Caco-2 (cell line): ENCODE measurements around the gene IL6ST. TPM values are rescaled to one million over a fixed set of nuclear protein-coding genes. Genes with fewer than 3 reads are reported as not detected.

Source experiments
- BruUV-seq: library from RNA; stranded (reverse); fragments of 400-500 nt; replicated peaks from 2 replicates; lab custom pipeline; 2021; lab: Mats Ljungman, UMichigan
- CTCF ChIA-PET: fragments of 300-600 bp; sonication (Branson Sonifier 250); formaldehyde crosslinking; loops from one replicate; lab custom pipeline; 2022; ENCODE audit warnings: antibody characterized with exemption; lab: Charles Lee
- POLR2A ChIA-PET: fragments of 300-600 bp; sonication (Branson Sonifier 250); formaldehyde crosslinking; loops from one replicate; lab custom pipeline; 2022; ENCODE audit warnings: antibody characterized with exemption; lab: Charles Lee
- DNase-seq, 2 experiments: peaks; one replicate each; pipeline versions ENCODE4 v3.0.0 to v3.0.0-alpha.2; 2020 to 2022
- H3K27me3 ChIP-seq: replicated peaks from 2 replicates; pipeline ENCODE4 v1.6.0; 2011; ENCODE audit warnings: low read length; ENCODE audit not compliant: control insufficient read depth, insufficient read depth
- H3K36me3 ChIP-seq: 2 replicates; pipeline ENCODE4 v1.5.1; 2011; ENCODE audit warnings: low read length; ENCODE audit not compliant: control insufficient read depth, insufficient read depth
- H3K4me1 ChIP-seq: fragments of 250-450 bp; sonication (Bioruptor Pico); 2 replicates; pipeline ENCODE4 v1.5.1; 2020; ENCODE audit warnings: mild to moderate bottlenecking
- H3K4me3 ChIP-seq: 2 replicates; pipeline ENCODE4 v1.5.1; 2011; ENCODE audit warnings: low read depth, mild to moderate bottlenecking, control low read depth, low read length
- H3K9me3 ChIP-seq: fragments of 250-450 bp; sonication (Bioruptor Pico); 2 replicates; pipeline ENCODE4 v1.5.1; 2020; ENCODE audit warnings: mild to moderate bottlenecking, moderate library complexity
- H3K27ac Mint-ChIP-seq: one replicate; pipeline ENCODE4 v1.8.0; 2022; ENCODE audit warnings: mixed read lengths; ENCODE audit not compliant: unreplicated experiment
- H3K27me3 Mint-ChIP-seq: one replicate; pipeline ENCODE4 v1.8.0; 2022; ENCODE audit warnings: mixed read lengths; ENCODE audit not compliant: insufficient read depth, unreplicated experiment
- H3K36me3 Mint-ChIP-seq: one replicate; pipeline ENCODE4 v1.8.0; 2022; ENCODE audit warnings: mild to moderate bottlenecking, mixed read lengths; ENCODE audit not compliant: insufficient read depth, unreplicated experiment
- H3K4me1 Mint-ChIP-seq: one replicate; pipeline ENCODE4 v1.8.0; 2022; ENCODE audit warnings: low read depth, mixed read lengths; ENCODE audit not compliant: unreplicated experiment
- H3K4me3 Mint-ChIP-seq: one replicate; pipeline ENCODE4 v1.8.0; 2022; ENCODE audit warnings: mild to moderate bottlenecking, moderate library complexity, mixed read lengths; ENCODE audit not compliant: unreplicated experiment
- H3K9me3 Mint-ChIP-seq: one replicate; pipeline ENCODE4 v1.8.0; 2022; ENCODE audit warnings: mixed read lengths; ENCODE audit not compliant: unreplicated experiment
- intact Hi-C: fragments of 100-400 bp; cut with micrococcal nuclease; formaldehyde crosslinking; loops from one replicate; pipeline ENCODE4 v1.10.0; 2022; ENCODE audit not compliant: unreplicated experiment
- total RNA-seq: library from RNA; stranded (reverse); gene quantifications from 2 replicates; pipeline ENCODE4 v1.2.3, GENCODE V29; 2022
- TF ChIP-seq, protein P1 (sequence below), 2 experiments: fragments of 200-600 bp in 1 of 2; IDR thresholded peaks; 1 replicate in 1 of 2; 2 replicates in 1 of 2; pipeline versions ENCODE4 v1.5.1 to v1.8.0; 2011 to 2022; ENCODE audit warnings: antibody characterized with exemption in 1 of 2, control low read depth in 1 of 2, inconsistent platforms in 1 of 2, low read depth in 1 of 2, low read length in 1 of 2, mild to moderate bottlenecking in 1 of 2, moderate library complexity in 1 of 2; ENCODE audit not compliant: insufficient read depth in 1 of 2, severe bottlenecking in 1 of 2, unreplicated experiment in 1 of 2

The IL6ST gene
- total RNA-seq, 1 experiment from 2014 or later, result 278 TPM

DNA sequence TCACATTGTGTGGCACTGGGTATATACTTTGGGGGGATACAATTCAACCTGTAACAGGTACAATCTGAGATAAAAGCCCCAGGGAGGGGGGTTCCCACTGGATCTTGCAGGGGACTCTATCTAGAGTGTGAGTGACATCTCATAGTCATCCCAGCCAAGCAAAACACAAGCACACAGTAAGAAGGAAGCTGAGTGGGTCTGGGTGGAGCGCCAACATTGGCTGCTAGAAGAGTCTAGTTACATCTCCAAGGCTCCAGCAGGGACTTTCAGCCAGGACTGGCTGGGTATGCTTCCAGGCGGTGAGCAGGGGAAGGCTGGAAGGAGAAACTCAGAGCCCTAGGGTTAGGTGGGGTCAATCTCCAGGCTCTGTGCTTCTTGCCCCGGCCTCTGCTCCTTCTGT, 90.6 kb downstream of the IL6ST start:
- ChIA-PET POLR2A (interaction anchor here (0.6 kb wide), 1 partner anchor 14 kb away, joined by 3 read pairs; no protein-coding TSS in a partner anchor), CTCF (interaction anchor here (0.6 kb wide), 1 partner anchor 32 kb away, joined by 6 read pairs; no protein-coding TSS in a partner anchor)
- Histone ChIP-seq H3K9me3 (no peaks in the 10 kb centered on the region), H3K36me3 (no peaks in the 10 kb centered on the region; the same call in 1 of the 2 replicates), H3K27me3 (no peaks in the 10 kb centered on the region), H3K4me1 (peaks cover 11% of the 10 kb centered on the region), H3K4me3 (no peak overlapping the region)
- TF ChIP-seq, protein P1, sequence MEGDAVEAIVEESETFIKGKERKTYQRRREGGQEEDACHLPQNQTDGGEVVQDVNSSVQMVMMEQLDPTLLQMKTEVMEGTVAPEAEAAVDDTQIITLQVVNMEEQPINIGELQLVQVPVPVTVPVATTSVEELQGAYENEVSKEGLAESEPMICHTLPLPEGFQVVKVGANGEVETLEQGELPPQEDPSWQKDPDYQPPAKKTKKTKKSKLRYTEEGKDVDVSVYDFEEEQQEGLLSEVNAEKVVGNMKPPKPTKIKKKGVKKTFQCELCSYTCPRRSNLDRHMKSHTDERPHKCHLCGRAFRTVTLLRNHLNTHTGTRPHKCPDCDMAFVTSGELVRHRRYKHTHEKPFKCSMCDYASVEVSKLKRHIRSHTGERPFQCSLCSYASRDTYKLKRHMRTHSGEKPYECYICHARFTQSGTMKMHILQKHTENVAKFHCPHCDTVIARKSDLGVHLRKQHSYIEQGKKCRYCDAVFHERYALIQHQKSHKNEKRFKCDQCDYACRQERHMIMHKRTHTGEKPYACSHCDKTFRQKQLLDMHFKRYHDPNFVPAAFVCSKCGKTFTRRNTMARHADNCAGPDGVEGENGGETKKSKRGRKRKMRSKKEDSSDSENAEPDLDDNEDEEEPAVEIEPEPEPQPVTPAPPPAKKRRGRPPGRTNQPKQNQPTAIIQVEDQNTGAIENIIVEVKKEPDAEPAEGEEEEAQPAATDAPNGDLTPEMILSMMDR (IDR thresholded peaks at IDR 0.05; ENCODE audit: insufficient read depth in 1 of 2, low read depth in 1 of 2, low read length in 1 of 2, severe bottlenecking in 1 of 2, unreplicated experiment in 1 of 2), result no peak
- Mint-ChIP-seq H3K4me3 (no peak overlapping the region), H3K27me3 (no peaks in the 10 kb centered on the region), H3K4me1 (peaks cover 18% of the 10 kb centered on the region), H3K9me3 (no peaks in the 10 kb centered on the region), H3K27ac (no peak overlapping the region), H3K36me3 (no peaks in the 10 kb centered on the region)
- intact Hi-C loops, result no loop called here
- BruUV-seq, result no TSS peak
- no peak for DNase-seq

DNA sequence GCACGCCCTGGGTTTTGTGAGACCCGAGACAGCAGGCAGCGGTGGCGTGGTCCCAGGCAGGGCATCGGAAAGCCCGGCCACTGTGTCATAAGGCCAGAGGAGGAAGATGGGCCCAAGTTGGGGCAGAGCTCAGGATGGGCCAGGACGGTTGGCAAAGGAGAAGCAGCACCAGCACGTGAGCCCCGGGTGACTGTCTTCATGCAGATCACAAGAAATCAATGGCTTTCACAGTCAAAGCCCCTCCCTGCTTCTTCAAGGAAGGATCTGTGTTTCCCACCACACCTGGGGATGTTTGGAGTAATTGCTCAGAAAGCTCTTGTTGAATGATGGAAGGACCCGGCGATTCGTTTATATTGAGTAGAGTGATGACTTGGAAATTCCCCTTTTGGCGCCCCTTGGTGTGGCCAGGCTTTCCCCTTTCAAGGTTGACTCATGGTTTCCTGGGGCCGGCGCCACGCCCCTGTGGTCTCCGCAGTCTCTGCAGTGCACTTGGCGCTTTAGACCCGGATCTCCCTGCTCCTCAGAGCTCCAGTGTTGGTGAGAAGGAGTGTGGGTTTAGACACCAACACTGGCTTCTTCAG, 91.6 kb downstream of the IL6ST start:
- Mint-ChIP-seq H3K4me1 (peaks cover 18% of the 10 kb centered on the region), H3K9me3 (no peaks in the 10 kb centered on the region), H3K4me3 (no peak overlapping the region), H3K27ac (no peak overlapping the region), H3K27me3 (no peaks in the 10 kb centered on the region), H3K36me3 (no peaks in the 10 kb centered on the region)
- H3K9me3 ChIP-seq, result no peaks in the 10 kb centered on the region
- intact Hi-C loops, result no loop called here
- ChIA-PET CTCF (no interaction called here), POLR2A (no interaction called here)
- H3K4me3 ChIP-seq, result no peak overlapping the region
- H3K4me1 ChIP-seq, result peaks cover 11% of the 10 kb centered on the region
- H3K36me3 ChIP-seq, result no peaks in the 10 kb centered on the region; the same call in 1 of the 2 replicates
- DNase-seq, result no peak
- BruUV-seq, result no TSS peak
- H3K27me3 ChIP-seq, result no peaks in the 10 kb centered on the region
- TF ChIP-seq, protein P1 (IDR thresholded peaks at IDR 0.05; ENCODE audit: insufficient read depth in 1 of 2, low read depth in 1 of 2, low read length in 1 of 2, severe bottlenecking in 1 of 2, unreplicated experiment in 1 of 2), result no peak

DNA sequence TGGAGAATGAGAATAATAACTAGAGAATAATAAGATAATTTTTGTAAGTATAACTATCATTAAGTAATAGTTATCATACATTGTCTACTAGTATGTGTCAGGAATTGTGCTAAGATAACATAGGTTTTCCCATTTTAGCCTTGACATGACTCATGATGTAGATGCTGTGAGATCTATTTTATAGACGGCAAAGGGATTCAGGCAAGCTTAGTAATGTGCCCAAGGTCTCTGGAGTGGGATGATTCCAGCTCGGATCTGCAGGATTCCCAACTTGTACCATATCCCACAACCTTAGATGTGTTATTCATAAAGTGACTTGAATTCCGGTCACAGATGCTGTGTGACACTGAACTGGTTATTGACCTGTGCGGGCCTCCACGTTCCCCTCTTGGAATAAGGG, 92.1 kb downstream of the IL6ST start:
- no peaks in the 10 kb centered on the region for H3K27me3 Mint-ChIP-seq
- H3K4me1 Mint-ChIP-seq, result peaks cover 20% of the 10 kb centered on the region
- no TSS peak for BruUV-seq
- no peak overlapping the region for H3K4me3 Mint-ChIP-seq
- H3K36me3 Mint-ChIP-seq, result no peaks in the 10 kb centered on the region
- CTCF ChIA-PET, result no interaction called here
- DNase-seq, result no peak
- POLR2A ChIA-PET, result no interaction called here
- H3K27me3 ChIP-seq, result no peaks in the 10 kb centered on the region
- H3K4me3 ChIP-seq, result no peak overlapping the region
- TF ChIP-seq, protein P1 (IDR thresholded peaks at IDR 0.05; ENCODE audit: insufficient read depth in 1 of 2, low read depth in 1 of 2, low read length in 1 of 2, severe bottlenecking in 1 of 2, unreplicated experiment in 1 of 2), result no peak
- H3K4me1 ChIP-seq, result peaks cover 11% of the 10 kb centered on the region
- H3K36me3 ChIP-seq, result no peaks in the 10 kb centered on the region; the same call in 1 of the 2 replicates
- no peaks in the 10 kb centered on the region for H3K9me3 ChIP-seq
- intact Hi-C loops, result no loop called here
- H3K27ac Mint-ChIP-seq, result no peak overlapping the region
- no peaks in the 10 kb centered on the region for H3K9me3 Mint-ChIP-seq
